Measurements from ENCODE around the gene COL25A1. TPM values are rescaled to one million over a fixed set of nuclear protein-coding genes. Genes with fewer than 3 reads are reported as not detected.
"Not testable (repeated sequence)": the region's sequence is repeated elsewhere in the genome, so short reads cannot be mapped to it uniquely, and the experiment has no call there.

COL25A1 gene
- total RNA-seq, 1 donor from 2014 or later: 14.7 TPM

- no peak for FAIRE-seq
Observed at GRCh38 chr4:108889696-108890483, 412.6 kb downstream of the COL25A1 start.

GRCh38 chr4:108888769-108889168 lies 413.7 kb downstream of the COL25A1 start:
- FAIRE-seq: no peak

More at GRCh38 chr4:108889696-108890483, 412.6 kb downstream of the COL25A1 start:
- no peak for DNase-seq (ENCODE audit: low spot score in 2 of 2)

GRCh38 chr4:108887034-108887433 lies 415.4 kb downstream of the COL25A1 start:
- DNase-seq (ENCODE audit: low spot score in 2 of 2): no peak
- FAIRE-seq: no peak

More at GRCh38 chr4:108888769-108889168, 413.7 kb downstream of the COL25A1 start:
- DNase-seq (ENCODE audit: low spot score in 2 of 2): no peak

GRCh38 chr4:108885211-108885610 lies 417.2 kb downstream of the COL25A1 start:
- FAIRE-seq: no peak
- DNase-seq (ENCODE audit: low spot score in 2 of 2): no peak

- no peak for FAIRE-seq
- DNase-seq (ENCODE audit: low spot score in 2 of 2): no peak
Observed at GRCh38 chr4:108884596-108884995, 417.9 kb downstream of the COL25A1 start.

GRCh38 chr4:108881986-108882385 lies 420.5 kb downstream of the COL25A1 start:
- DNase-seq (ENCODE audit: low spot score in 2 of 2) (no peak), FAIRE-seq (no peak)

- FAIRE-seq: no peak
- DNase-seq (ENCODE audit: low spot score in 2 of 2): no peak
Observed at GRCh38 chr4:108881190-108881589, 421.3 kb downstream of the COL25A1 start.

GRCh38 chr4:108878806-108879205 lies 423.7 kb downstream of the COL25A1 start:
- no peak for DNase-seq (ENCODE audit: low spot score in 2 of 2)
- FAIRE-seq: no peak

GRCh38 chr4:108877821-108878220 lies 424.6 kb downstream of the COL25A1 start:
- no peak for FAIRE-seq

GRCh38 chr4:108874806-108875205 lies 427.7 kb downstream of the COL25A1 start:
- FAIRE-seq: no peak
- no peak for DNase-seq (ENCODE audit: low spot score in 2 of 2)

More at GRCh38 chr4:108877821-108878220, 424.6 kb downstream of the COL25A1 start:
- DNase-seq (ENCODE audit: low spot score in 2 of 2): no peak

GRCh38 chr4:108869970-108870369 lies 432.5 kb downstream of the COL25A1 start:
- not testable (repeated sequence) for FAIRE-seq; DNase-seq (ENCODE audit: low spot score in 2 of 2)

GRCh38 chr4:108868606-108869227 lies 433.7 kb downstream of the COL25A1 start:
- no peak for DNase-seq (ENCODE audit: low spot score in 2 of 2)
- FAIRE-seq: no peak

- FAIRE-seq (no peak), DNase-seq (ENCODE audit: low spot score in 2 of 2) (no peak)
Observed at GRCh38 chr4:108867476-108867875, 435.0 kb downstream of the COL25A1 start.

- FAIRE-seq (no peak), DNase-seq (ENCODE audit: low spot score in 2 of 2) (no peak)
Observed at GRCh38 chr4:108861334-108861733, 441.1 kb downstream of the COL25A1 start.

- DNase-seq (ENCODE audit: low spot score in 2 of 2) (no peak), FAIRE-seq (no peak)
Observed at GRCh38 chr4:108854786-108855185, 447.7 kb downstream of the COL25A1 start.

- no peak for DNase-seq (ENCODE audit: low spot score in 2 of 2)
- no peak for FAIRE-seq
Observed at GRCh38 chr4:108852691-108853090, 449.8 kb downstream of the COL25A1 start.

GRCh38 chr4:108851366-108851765 lies 451.1 kb downstream of the COL25A1 start:
- no peak for FAIRE-seq

GRCh38 chr4:108850219-108850649 lies 452.2 kb downstream of the COL25A1 start:
- no peak for FAIRE-seq

More at GRCh38 chr4:108851366-108851765, 451.1 kb downstream of the COL25A1 start:
- DNase-seq (ENCODE audit: low spot score in 2 of 2): no peak

GRCh38 chr4:108849611-108850168 lies 452.8 kb downstream of the COL25A1 start:
- FAIRE-seq: no peak

More at GRCh38 chr4:108850219-108850649, 452.2 kb downstream of the COL25A1 start:
- DNase-seq (ENCODE audit: low spot score in 2 of 2): no peak

GRCh38 chr4:108846568-108846967 lies 455.9 kb downstream of the COL25A1 start:
- DNase-seq (ENCODE audit: low spot score in 2 of 2): no peak
- FAIRE-seq: no peak

More at GRCh38 chr4:108849611-108850168, 452.8 kb downstream of the COL25A1 start:
- no peak for DNase-seq (ENCODE audit: low spot score in 2 of 2)

GRCh38 chr4:108840426-108840975 lies 462.0 kb downstream of the COL25A1 start:
- DNase-seq (ENCODE audit: low spot score in 2 of 2) (no peak), FAIRE-seq (no peak)

Measured in frontal cortex (tissue), 4 donors.